Stimulated activated CD8-positive, alpha-beta memory T cell treated with anti-CD3 and anti-CD28 coated beads, Interleukin-7, amount 100 ng/mL, for 1 hour (primary cell): ENCODE results near the gene RSAD2.
"Not testable (repeated sequence)": the region's sequence is repeated elsewhere in the genome, so short reads cannot be mapped to it uniquely, and the experiment has no call there.

ENCODE experiments used
- DNase-seq, 2 donors: peaks; one replicate each; pipeline ENCODE4 v3.0.0-alpha.2; 2020; ENCODE audit warnings: low read depth in 2 of 2

RSAD2 gene, protein sequence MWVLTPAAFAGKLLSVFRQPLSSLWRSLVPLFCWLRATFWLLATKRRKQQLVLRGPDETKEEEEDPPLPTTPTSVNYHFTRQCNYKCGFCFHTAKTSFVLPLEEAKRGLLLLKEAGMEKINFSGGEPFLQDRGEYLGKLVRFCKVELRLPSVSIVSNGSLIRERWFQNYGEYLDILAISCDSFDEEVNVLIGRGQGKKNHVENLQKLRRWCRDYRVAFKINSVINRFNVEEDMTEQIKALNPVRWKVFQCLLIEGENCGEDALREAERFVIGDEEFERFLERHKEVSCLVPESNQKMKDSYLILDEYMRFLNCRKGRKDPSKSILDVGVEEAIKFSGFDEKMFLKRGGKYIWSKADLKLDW

DNA sequence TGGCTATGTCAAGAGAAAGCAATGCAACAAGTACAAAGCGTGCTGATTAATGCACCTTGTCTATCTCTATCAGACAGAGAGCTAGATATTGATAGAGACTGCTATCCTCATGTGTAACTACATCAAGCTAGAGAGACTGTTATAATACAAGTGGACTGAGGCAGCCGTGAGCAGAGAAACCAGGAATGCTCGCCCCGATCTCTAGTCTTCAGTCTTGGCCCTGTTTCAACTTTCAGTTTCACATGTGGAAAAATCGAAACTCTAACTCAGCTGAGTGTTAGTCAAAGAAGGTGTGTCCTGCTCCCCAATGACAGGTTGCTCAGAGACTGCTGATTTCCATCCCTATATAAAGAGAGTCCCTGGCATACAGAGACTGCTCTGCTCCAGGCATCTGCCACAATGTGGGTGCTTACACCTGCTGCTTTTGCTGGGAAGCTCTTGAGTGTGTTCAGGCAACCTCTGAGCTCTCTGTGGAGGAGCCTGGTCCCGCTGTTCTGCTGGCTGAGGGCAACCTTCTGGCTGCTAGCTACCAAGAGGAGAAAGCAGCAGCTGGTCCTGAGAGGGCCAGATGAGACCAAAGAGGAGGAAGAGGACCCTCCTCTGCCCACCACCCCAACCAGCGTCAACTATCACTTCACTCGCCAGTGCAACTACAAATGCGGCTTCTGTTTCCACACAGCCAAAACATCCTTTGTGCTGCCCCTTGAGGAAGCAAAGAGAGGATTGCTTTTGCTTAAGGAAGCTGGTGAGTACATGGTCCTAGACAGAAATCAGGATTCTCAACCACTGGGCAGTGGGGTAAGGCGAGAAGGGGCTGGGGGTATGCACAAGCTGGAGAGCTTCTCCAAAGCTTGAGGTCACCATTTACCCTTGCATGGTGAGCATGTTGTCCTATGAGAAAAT lies at the start of gene RSAD2:
Gene RSAD2, plus strand, starts transcription at position 376 of the 903 bp plus-strand sequence. Its CDS starts 24 bp downstream, at position 400.
- DNase-seq = peak in 1 of 2 donors; percentile 28

DNA sequence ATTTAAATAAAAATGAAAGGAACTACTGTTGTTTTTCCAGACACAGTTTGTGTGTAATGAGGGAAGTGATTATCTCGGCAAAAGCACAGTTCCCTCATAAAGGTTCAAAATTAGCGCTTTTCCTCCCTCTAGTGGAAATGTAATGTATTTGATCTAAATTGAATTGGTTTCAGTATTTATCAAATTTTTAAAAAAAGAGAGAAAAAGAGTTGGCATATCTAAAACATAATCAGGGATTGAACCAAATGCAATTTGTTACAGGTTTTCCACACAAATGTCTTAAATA lies 49.3 kb upstream of the RSAD2 start:
- DNase-seq = no peak

DNA sequence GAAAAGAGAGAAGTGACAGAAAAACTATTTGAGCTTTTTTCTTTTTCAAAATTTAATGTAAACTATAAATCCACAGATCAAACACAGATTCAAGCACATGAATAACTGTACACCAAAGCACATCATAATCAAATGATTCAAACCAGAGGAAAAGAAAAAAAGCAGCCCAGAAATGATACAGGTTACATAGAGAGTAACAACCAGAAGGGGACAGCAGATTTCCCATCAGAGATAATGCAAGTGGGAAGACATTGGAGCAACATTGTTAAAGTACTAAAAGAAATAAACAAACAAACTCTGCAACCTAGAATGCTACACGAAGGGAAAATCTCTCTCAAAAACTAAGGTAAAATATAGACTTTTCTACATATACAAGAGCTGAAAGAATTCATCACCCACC lies 46.3 kb upstream of the RSAD2 start:
- DNase-seq = no peak

DNA sequence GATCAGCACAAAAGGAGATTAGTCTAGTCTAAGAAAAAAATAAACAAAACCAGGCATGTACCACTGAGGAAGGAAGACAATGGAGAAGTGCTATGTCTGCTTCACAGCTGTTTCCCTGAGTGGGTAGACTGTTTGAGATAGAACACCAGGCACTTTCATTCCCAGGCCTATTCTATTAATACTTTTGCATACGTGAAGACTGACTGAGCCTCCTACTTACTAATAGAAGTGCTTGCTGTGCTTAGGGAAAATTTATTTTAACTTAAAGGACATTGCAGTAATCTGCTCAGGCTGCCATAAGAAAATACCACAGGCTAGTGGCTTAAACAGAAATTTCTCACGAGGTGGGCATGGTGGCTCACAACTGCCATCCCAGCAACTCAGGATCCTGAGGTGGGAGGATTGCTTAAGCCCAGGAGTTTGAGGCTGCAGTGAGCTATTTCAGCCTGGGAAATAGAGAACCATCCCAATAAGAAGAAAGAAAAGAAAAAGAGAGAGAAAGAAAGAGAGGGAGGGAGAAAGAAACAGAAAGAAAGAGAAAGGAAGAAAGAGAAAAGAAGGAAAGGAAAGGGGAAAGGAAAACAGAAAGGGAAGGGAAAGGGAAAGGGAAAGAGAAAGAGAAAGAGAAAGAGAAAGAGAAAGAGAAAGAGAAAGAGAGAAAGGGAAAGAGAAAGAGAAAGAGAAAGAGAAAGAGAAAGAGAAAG lies 44.8 kb upstream of the RSAD2 start:
- DNase-seq = no peak

DNA sequence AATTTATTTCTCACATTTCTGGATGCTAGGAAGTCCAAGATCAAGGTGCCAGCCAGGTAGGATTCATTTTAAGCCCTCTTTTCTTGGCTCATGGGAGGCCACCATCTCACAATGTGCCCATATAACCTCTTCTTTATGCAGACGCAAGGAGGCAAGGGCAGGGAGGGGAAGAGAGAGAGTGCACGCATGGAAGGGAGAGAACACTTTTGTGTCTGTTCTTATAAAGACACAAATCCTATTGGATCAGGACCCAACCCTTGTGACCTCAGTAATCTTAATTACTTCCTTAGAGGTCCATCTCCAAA lies 44.3 kb upstream of the RSAD2 start:
- no peak for DNase-seq

DNA sequence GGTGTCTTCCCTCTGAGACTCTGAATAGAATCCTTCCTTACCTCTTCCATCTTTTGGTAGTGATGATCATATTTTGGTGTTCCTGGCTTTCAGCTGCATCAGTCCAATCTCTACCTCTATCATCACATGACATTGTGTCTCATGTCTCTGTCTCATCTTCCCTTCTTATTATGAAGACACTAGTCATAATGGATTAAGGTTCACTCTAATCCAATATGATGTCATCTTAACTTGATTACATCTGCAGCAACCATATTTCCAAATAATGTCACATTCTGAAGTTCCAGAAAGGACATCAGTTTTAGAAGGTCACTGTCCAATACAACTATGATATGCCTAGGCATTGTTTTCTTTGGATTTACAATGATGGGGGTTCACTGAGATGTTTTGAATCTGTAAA lies 43.4 kb upstream of the RSAD2 start:
- no peak for DNase-seq

DNA sequence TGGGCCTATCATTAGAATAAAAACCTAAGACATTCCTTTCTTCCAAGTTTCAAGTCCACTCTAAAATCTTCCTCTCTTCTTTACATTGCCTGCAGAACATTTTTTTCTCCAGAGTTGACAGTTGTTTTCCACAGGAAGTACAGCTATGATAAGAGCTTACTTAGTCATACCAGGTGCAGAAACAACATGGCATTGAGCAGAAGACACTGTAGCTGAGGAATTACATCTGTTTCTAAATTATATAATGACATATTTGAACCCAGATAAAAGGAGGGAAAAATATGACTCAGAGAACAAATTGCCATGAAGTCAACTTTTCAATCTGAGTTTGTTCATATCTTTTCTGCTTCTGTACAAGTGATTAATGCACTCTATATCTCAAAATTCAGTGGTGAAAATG lies 42.1 kb upstream of the RSAD2 start:
- no peak for DNase-seq

DNA sequence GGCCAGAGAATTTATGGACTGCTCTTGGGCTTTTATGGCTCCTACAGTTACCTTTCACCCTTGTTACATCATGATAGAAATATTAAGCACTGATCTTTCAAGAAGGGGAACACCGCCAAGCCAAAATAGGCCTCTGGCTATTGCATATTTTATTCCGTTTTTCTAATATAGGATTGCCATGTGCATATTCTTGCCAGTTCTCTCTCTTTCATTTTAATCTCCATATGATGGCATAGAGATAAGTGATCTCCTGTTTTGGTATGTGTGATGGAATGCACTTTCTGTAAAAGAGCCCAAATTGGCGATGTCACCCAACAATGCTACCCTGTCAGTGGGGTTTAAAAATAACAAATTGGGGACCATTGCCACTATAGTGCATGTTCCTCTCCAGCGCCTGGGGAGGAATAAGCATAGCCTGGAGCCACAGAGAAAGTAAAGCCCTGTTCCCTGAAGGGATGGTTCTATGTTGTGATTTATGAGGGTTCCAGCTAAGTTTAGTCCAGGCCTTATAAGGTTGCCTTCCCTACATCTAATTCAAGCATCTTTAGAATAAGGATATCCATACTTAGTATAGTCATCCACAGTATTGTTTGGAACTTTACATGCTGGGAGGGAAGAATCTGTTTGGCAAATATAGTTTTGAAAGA lies 38.8 kb upstream of the RSAD2 start:
- DNase-seq = no peak

DNA sequence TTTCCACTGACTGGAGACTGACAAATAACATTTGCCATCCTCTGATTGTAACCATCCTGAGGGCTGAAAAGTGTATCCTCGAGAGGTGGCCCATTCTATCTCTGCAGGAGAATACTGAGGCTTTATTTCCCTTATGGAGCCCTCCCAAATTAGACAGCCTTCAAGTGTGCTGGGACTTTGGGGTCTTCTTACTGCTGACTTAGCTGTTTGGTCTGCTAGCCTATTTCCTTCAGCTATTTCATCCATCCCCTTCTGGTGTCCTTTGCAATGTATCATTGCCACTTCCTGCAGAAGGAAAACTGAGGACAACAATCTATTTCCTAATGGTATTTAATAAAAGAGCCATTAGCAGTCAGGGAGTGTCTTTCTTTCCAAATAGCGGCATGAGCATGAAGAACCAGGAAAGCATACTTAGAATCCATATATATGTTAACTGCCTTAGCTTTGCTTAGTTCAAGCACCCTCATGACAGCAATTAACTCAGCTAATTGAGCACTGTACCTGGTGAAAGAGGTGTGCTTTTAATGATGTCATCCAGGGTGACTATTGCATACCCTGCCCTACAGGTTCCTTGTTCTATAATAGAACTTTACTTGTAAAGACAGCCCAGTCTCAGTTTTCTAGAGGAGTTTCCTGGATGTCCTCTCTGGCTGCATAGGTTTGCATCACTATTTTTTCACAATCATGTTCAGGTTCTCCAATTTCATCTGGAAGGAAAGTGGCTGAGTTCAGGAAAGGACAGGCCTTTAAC lies 35.9 kb upstream of the RSAD2 start:
- no peak for DNase-seq

DNA sequence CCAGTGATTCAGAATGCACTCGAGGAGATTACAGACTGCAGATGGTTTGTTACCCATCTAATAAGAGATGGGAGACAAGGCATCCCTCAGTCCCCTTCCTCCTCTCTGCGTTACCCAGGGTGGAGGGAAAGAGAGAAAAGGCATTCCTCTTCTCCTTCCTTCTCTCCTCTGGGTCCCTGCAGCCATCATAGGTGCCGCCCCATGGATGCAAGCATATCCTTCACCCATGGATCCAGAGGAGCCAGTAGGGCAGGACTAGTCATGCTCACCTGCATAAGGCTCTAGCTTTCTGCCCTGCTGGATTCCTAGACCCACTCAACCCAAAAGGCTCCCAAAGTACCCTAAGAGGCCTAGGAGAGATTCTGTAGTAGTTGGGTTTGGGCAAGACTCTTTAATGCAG lies 32.3 kb upstream of the RSAD2 start:
- no peak for DNase-seq

DNA sequence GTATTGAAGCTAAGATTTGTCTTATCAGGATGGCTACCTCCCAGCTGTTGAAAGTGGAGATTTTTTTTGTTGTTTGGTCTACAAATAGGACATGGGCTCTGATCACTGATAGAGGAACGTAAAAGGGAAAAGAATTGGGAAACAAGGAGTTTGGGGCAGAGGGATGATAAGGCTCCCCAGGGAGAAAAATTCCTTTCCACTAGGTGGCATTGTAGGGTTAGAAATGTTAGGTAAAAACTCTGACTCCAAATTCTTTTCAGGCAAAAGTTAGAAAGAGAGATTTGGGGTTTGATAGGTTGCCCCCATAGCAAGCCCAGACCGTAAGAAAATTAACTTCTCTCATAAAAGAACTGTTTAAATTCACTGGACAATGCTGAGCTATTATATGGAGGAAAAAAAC lies 31.7 kb upstream of the RSAD2 start:
- DNase-seq = no peak

DNA sequence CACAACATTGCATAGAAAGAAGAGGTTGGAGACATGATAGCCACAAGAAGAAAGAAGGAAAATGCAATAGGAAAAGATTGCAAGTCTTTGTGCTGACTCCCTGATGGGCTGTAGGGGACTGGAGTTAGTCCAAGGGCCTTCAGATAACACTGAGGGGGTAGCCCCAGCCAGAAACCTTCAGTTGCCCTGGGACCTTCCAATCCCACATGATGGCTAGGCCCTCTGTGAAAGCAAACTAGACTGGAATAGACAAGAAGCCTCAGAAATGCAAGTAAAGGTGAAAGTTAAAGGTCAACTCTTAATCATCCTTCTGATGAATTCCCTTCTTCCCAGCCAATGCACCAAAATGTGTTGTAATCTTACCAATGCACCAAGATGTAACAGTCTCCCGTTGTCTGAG lies 31.0 kb upstream of the RSAD2 start:
- DNase-seq = no peak

DNA sequence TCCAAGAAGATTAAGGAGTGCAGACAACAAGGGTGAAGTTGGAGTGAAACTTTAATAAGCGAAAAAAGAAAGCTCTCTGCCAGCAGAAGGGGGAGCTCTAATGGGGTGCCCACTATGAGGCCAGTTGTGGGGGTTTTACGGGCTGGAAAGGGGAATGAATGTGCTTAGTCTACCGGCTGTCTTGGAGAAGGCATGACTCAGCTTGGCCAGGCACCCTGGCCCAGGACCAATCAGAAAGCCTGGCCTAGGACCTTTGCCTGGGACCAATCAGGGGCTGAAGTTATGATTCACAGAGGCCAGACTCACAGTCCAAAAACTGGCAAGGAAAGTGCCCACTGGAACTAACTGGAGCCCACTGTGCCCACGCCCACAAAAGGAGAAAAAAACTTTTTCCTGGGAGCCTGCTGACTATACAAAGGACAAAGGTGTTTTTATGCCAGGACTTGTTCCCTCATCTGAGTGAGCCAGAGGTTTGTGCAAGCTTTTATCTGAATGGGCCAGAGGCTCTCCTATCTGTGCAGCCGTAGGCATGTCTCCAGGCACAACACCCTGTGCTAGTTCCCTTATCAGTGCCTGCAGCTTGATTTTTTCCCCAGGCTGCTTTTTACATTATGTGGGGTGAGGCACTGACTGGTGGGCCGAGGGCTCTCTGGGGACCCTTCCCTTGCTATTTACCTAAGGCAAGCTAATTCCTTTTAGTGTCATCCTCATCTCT lies 30.5 kb upstream of the RSAD2 start:
- DNase-seq = no peak

DNA sequence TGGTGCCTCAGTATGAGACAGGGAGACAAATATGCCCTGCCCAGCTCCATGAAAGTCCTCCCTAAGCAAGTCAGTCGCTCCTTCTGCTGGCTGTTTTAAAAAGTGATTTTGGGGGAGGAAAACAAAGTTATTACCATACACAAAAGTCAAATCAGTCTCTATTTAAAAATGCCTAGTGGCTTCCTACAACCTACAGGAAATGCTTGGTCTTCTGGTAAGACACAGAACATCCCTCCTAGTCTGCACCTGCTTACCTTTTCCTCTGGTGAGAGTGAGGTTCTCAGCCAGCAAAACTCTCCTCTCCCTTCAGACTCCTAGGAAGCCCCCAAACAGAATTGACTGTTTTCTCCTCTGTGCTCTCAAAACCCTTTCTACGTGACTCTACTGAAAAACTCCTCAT lies 25.4 kb upstream of the RSAD2 start:
- no peak for DNase-seq

DNA sequence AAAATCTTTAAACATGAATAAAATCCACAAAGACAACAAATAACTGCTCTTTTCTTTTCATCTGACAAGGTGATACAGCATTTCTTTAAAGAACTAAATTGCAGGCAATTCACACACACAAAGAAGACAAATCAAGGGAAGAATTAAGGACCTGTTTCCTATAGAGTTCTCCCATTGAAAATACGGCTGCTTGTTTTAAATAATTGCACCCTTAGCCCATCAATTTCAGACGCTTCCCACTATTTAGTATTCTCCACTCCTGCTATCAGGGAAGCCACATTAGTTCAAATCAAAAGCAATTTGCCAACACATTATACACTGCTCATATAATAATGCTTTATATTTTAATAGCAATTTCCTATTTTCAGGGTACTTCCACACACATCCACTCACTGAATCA lies 23.2 kb upstream of the RSAD2 start:
- no peak for DNase-seq

DNA sequence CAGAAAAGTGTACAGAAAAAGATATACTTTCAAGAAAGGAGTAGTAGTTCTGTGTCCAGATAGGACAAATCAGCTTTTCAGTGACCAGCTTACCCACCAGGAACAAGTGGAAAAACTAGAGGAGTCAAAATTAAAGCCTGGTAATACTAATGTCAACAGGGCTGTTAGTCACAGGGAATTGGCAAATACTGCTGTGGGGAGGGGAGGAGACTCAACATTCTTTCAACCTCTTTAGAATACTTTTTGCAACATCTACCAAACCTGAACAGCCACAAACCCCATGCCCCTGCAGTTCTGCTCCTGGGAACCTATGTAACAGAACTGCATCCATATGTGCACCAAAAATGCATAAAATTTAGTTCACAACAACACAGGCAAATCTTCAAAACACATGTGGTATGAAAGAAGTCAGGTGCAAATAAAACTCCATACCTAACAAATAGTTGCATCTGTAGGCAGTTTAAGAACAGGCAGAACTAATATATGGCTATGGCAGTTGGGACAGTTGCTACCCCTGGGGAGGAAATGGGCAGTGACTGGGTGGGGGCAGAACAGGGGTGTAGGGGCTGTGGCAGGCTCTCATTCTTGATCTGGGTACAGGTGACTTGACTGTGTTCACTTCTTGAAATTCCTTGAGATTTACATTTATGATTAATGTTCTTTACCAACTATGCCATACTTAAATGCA lies 21.6 kb upstream of the RSAD2 start:
- DNase-seq = no peak

DNA sequence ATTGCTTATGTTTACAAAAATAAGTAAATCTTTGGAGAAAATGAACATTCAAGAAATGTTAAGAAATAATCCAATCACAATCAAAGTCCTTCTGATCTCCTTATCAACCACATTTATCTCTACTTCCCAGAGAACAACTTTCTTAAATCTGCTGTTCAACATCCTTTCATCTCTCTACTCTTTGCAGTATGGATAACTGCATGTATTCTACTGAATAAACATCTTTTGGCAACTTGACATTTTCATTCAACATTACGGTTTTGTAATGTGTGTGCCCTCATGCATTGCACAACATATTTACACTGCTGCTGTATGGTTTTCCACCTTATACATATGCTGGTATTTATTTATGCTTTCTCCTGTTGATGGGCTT lies 21.0 kb upstream of the RSAD2 start:
- DNase-seq = no peak

DNA sequence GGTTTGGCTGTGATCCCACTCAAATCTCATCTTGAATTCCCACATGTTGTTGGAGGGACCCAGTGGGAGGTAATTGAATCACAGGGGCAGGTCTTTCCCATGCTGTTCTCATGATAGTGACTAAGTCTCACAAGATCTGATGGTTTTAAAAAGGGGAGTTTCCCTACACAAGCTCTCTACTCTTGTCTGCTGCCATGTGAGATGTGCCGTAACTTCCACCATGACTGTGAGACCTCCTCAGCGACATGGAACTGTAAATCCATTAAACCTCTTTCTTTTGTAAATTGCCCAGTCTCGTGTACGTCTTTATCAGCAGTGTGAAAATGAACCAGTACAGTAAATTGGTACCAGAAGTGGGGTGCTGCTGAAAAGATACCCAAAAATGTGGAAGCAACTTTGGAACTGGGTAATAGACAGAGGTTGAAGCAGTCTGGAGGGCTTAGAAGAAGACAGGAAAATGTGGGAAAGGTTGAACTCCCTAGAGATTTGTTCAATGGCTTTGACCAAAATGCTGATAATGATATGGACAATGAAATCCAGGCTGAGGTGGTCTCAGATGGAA lies 19.0 kb upstream of the RSAD2 start:
- DNase-seq = not testable (repeated sequence)

DNA sequence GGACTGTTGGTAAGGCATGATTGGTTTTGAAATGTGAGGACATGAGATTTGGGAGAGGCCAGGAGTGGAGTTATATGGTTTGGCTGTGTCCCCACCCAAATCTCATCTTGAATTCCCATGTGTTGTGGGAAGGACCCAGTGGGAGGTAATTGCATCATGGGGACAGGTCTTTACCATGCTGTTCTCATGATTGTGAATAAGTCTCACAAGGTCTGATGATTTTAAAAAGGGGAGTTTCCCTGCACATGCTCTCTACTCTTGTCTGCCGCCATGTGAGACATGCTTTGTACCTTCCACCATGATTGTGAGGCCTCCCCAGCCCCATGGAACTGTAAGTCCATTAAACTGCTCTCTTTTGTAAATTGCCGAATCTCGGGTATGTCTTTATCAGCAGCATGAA lies 17.3 kb upstream of the RSAD2 start:
- no peak for DNase-seq

DNA sequence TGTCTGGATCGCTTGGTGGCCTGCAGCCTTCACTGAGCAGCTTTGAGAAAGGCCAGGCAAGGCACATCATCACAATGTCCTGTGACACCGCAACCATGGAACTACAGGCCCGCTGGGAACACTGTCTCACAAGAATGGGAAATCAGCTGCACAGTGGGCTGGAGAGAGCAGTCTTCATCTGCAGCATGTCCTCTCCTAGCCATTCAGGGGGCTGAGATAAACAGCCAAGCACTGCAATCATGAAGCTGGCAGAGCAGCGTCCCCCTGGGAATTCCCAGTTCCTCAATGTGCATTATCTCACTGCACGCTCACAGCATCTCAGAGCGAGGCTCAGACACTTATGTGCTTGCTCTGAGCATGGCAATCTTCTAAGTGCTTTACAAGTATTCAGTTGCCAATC lies 13.8 kb upstream of the RSAD2 start:
- no peak for DNase-seq
